Dermis microvascular lymphatic vessel endothelial cell (primary cell): ENCODE data around the gene ZNF664. TPM values are rescaled to one million over a fixed set of nuclear protein-coding genes. Genes with fewer than 3 reads are reported as not detected.

Source experiments
- DNase-seq, 2 donors: peaks; one replicate each; pipeline versions ENCODE4 v3.0.0 to v3.0.0-alpha.2; 2010; ENCODE audit warnings: low read depth in 2 of 2
- total RNA-seq: library from RNA; depleted of rRNA; stranded (reverse); fragments of >200 nt; gene quantifications from 2 replicates; pipeline ENCODE4 v1.2.1, GENCODE V29; 2014

Gene ZNF664
- total RNA-seq, 1 donor from 2014 or later, result 43.6 TPM

- DNase-seq, result no peak
Observed at GRCh38 chr12:124008595-124008994, 35.6 kb downstream of the ZNF664 start.

GRCh38 chr12:124009781-124010180 is 36.8 kb downstream of the ZNF664 start:
- DNase-seq, result no peak

GRCh38 chr12:124010687-124011086 is 37.7 kb downstream of the ZNF664 start:
- DNase-seq, result no peak

GRCh38 chr12:124011435-124012115 is 38.6 kb downstream of the ZNF664 start:
- no peak for DNase-seq

- DNase-seq, result no peak
Observed at GRCh38 chr12:124013073-124013472, 40.1 kb downstream of the ZNF664 start.

- no peak for DNase-seq
Observed at GRCh38 chr12:124015494-124016461, 42.8 kb downstream of the ZNF664 start.

GRCh38 chr12:124017064-124017463 is 44.0 kb downstream of the ZNF664 start:
- DNase-seq, result no peak

GRCh38 chr12:124018539-124018938 is 45.5 kb downstream of the ZNF664 start:
- DNase-seq, result peak in 1 of 2 donors; percentile 33

GRCh38 chr12:124019115-124019514 is 46.1 kb downstream of the ZNF664 start:
- no peak for DNase-seq

GRCh38 chr12:124020514-124020949 is 47.5 kb downstream of the ZNF664 start:
- no peak for DNase-seq

GRCh38 chr12:124021007-124021406 is 48.0 kb downstream of the ZNF664 start:
- no peak for DNase-seq

GRCh38 chr12:124022161-124022560 is 49.1 kb downstream of the ZNF664 start:
- no peak for DNase-seq

GRCh38 chr12:124024263-124024678 is 51.3 kb downstream of the ZNF664 start:
- no peak for DNase-seq

GRCh38 chr12:124024776-124025175 is 51.8 kb downstream of the ZNF664 start:
- DNase-seq, result no peak

- no peak for DNase-seq
Observed at GRCh38 chr12:124025661-124026060, 52.6 kb downstream of the ZNF664 start.

- DNase-seq, result peak in 1 of 2 donors; percentile 7
Observed at GRCh38 chr12:124026755-124027745, 54.0 kb downstream of the ZNF664 start.

- no peak for DNase-seq
Observed at GRCh38 chr12:124027753-124028554, 54.9 kb downstream of the ZNF664 start.

GRCh38 chr12:124028555-124028925 is 55.5 kb downstream of the ZNF664 start:
- no peak for DNase-seq

- DNase-seq, result no peak
Observed at GRCh38 chr12:124030008-124030407, 57.0 kb downstream of the ZNF664 start.

- peak in 1 of 2 donors; percentile 40 for DNase-seq
Observed at GRCh38 chr12:124030510-124030909, 57.5 kb downstream of the ZNF664 start.
